ENCODE measurements around the gene CLDN11.

The CLDN11 gene

GRCh38 chr3:170414202-170414663, 4.4 kb upstream of the CLDN11 start:
- no peaks in the 10 kb centered on the region for H3K36me3 ChIP-seq
- no peak overlapping the region for H3K27ac ChIP-seq
- peak; percentile 44 for DNase-seq
- no peaks in the 10 kb centered on the region for H3K27me3 ChIP-seq (ENCODE audit: insufficient read depth, low read depth, severe bottlenecking)
- no peak overlapping the region for H3K4me3 ChIP-seq (ENCODE audit: low read depth, low read length)
- H3K9me3 ChIP-seq (ENCODE audit: severe bottlenecking): no peaks in the 10 kb centered on the region
- peak; percentile 93 for TF ChIP-seq CTCF (IDR thresholded peaks at IDR 0.05; ENCODE audit: low read depth, low read length)

DNA sequence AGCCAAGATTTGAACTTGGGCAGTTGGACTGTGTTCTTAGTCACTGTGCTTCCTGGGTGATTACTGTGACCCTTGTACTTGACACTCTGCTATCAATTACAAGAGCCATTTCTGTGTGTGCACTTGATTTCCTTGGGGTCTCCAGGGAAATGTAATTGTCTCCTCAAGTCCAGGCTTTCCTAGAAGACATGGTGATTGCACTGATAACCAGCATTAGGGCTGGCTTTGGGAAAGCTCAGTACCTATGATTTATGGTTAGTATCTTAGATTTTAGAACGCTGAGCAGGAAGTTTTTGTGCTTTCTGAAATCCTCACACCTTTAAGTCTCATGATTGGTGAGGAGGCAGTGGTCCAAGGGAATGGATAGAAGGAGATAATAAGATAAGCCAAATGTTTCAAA, 1.6 kb upstream of the CLDN11 start:
- no peaks in the 10 kb centered on the region for H3K27me3 ChIP-seq (ENCODE audit: insufficient read depth, low read depth, severe bottlenecking)
- no peak overlapping the region for H3K4me3 ChIP-seq (ENCODE audit: low read depth, low read length)
- no peak overlapping the region for H3K27ac ChIP-seq
- H3K36me3 ChIP-seq: no peaks in the 10 kb centered on the region
- no peak for TF ChIP-seq CTCF (IDR thresholded peaks at IDR 0.05; ENCODE audit: low read depth, low read length)
- no peak for DNase-seq
- H3K9me3 ChIP-seq (ENCODE audit: severe bottlenecking): no peaks in the 10 kb centered on the region

DNA sequence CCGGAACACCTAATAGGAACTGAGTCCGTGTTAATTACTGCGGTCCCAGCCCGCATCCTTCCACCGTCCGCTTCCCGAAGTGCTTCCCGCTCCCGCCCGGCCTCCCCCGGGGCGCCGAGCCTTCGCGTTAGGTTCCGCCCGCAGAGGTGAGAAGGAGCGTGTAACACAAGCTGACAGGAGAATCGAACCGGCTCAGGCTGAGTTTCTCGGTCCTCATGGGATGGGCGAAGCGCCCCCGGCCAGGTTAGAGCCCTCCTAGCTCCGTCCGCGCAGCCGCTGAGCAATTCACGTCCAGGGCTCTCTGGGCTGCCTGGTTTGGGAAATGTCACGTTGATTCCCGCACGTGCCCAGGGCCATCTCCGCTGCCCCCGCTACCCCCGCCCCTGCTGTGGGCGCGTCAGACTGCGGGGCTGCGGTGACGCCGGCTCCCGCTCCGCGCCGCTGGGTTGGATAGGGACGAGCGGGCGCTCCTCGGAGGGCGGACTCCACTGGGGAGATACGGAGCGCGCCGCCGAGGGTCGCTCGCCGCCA, 954 bp downstream of the CLDN11 start:
- no peaks in the 10 kb centered on the region for H3K27me3 ChIP-seq (ENCODE audit: insufficient read depth, low read depth, severe bottlenecking)
- H3K27ac ChIP-seq: no peak overlapping the region
- TF ChIP-seq CTCF (IDR thresholded peaks at IDR 0.05; ENCODE audit: low read depth, low read length): no peak
- H3K36me3 ChIP-seq: no peaks in the 10 kb centered on the region
- no peak overlapping the region for H3K4me3 ChIP-seq (ENCODE audit: low read depth, low read length)
- H3K9me3 ChIP-seq (ENCODE audit: severe bottlenecking): no peaks in the 10 kb centered on the region
- DNase-seq: no peak

DNA sequence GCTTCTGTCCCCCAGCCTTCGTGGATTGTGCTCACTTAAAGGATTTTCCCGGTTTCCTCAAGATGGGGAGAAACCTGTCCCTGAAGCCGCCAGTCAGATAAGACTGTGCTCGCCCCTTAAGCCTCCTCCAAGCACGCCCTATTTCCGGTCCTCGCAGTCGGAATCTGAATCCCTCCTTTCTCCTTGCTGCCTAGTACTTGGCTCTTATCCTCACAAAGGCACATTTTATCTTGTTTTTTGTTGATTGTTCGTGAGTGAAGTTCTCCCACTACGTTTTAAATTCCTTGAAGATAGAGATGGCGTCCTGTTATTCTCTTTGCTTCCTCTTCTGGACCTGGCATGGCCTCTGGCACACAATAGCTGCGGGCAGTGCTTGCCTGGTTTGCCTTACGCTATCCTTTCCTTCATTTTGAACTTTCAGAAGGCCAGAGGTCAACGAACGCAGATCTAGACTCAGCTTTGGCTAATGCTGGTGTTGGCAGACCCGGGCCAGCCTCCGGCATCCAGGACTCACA, 1.7 kb downstream of the CLDN11 start:
- no peak for TF ChIP-seq CTCF (IDR thresholded peaks at IDR 0.05; ENCODE audit: low read depth, low read length)
- Histone ChIP-seq H3K27ac (no peak overlapping the region), H3K27me3 (ENCODE audit: insufficient read depth, low read depth, severe bottlenecking) (no peaks in the 10 kb centered on the region), H3K36me3 (no peaks in the 10 kb centered on the region), H3K4me3 (ENCODE audit: low read depth, low read length) (no peak overlapping the region), H3K9me3 (ENCODE audit: severe bottlenecking) (no peaks in the 10 kb centered on the region)
- DNase-seq: no peak

GRCh38 chr3:170421111-170421641, 2.5 kb downstream of the CLDN11 start:
- Histone ChIP-seq H3K27ac (no peak overlapping the region), H3K4me3 (ENCODE audit: low read depth, low read length) (no peak overlapping the region), H3K27me3 (ENCODE audit: insufficient read depth, low read depth, severe bottlenecking) (no peaks in the 10 kb centered on the region), H3K36me3 (no peaks in the 10 kb centered on the region), H3K9me3 (ENCODE audit: severe bottlenecking) (no peaks in the 10 kb centered on the region)
- no peak for DNase-seq
- no peak for TF ChIP-seq CTCF (IDR thresholded peaks at IDR 0.05; ENCODE audit: low read depth, low read length)

GRCh38 chr3:170421758-170422157, 3.1 kb downstream of the CLDN11 start:
- no peaks in the 10 kb centered on the region for H3K9me3 ChIP-seq (ENCODE audit: severe bottlenecking)
- no peak for DNase-seq
- H3K4me3 ChIP-seq (ENCODE audit: low read depth, low read length): no peak overlapping the region
- no peaks in the 10 kb centered on the region for H3K36me3 ChIP-seq
- no peak overlapping the region for H3K27ac ChIP-seq
- no peaks in the 10 kb centered on the region for H3K27me3 ChIP-seq (ENCODE audit: insufficient read depth, low read depth, severe bottlenecking)
- no peak for TF ChIP-seq CTCF (IDR thresholded peaks at IDR 0.05; ENCODE audit: low read depth, low read length)
